COLO668 (cell line): ENCODE data around the gene COA1.
"Not testable (repeated sequence)": the region's sequence is repeated elsewhere in the genome, so short reads cannot be mapped to it uniquely, and the experiment has no call there.

Experiments
- DNase-seq: peaks from one replicate; lab custom pipeline; 2025; ENCODE audit not compliant: unreplicated experiment; lab: John Stamatoyannopoulos, UW

Gene COA1

GRCh38 chr7:43731494-43731893, 2.2 kb upstream of the COA1 start:
- DNase-seq = not testable (repeated sequence)

- DNase-seq = no peak
Observed at GRCh38 chr7:43729924-43730248, 563 bp upstream of the COA1 start.

GRCh38 chr7:43727494-43727893, 1.8 kb downstream of the COA1 start:
- DNase-seq = no peak

- DNase-seq = no peak
Observed at GRCh38 chr7:43727003-43727402, 2.3 kb downstream of the COA1 start.

- DNase-seq = no peak
Observed at GRCh38 chr7:43726466-43726865, 2.9 kb downstream of the COA1 start.

- DNase-seq = no peak
Observed at GRCh38 chr7:43725251-43725650, 4.1 kb downstream of the COA1 start.

GRCh38 chr7:43723007-43723341, 6.3 kb downstream of the COA1 start:
- DNase-seq = no peak

GRCh38 chr7:43721193-43721806, 8.0 kb downstream of the COA1 start:
- DNase-seq = no peak

- DNase-seq = no peak
Observed at GRCh38 chr7:43716598-43716997, 12.7 kb downstream of the COA1 start.

GRCh38 chr7:43715966-43716365, 13.4 kb downstream of the COA1 start:
- not testable (repeated sequence) for DNase-seq

- no peak for DNase-seq
Observed at GRCh38 chr7:43711503-43711902, 17.8 kb downstream of the COA1 start.

- not testable (repeated sequence) for DNase-seq
Observed at GRCh38 chr7:43708055-43708454, 21.3 kb downstream of the COA1 start.

GRCh38 chr7:43703573-43703972, 25.8 kb downstream of the COA1 start:
- DNase-seq = no peak

GRCh38 chr7:43702974-43703373, 26.3 kb downstream of the COA1 start:
- DNase-seq = no peak

- no peak for DNase-seq
Observed at GRCh38 chr7:43701929-43702328, 27.4 kb downstream of the COA1 start.

GRCh38 chr7:43701500-43701854, 27.8 kb downstream of the COA1 start:
- no peak for DNase-seq

- DNase-seq = no peak
Observed at GRCh38 chr7:43700646-43701499, 28.4 kb downstream of the COA1 start.

- DNase-seq = no peak
Observed at GRCh38 chr7:43700059-43700501, 29.2 kb downstream of the COA1 start.

- no peak for DNase-seq
Observed at GRCh38 chr7:43698460-43699255, 30.7 kb downstream of the COA1 start.

- DNase-seq = no peak
Observed at GRCh38 chr7:43697690-43698089, 31.6 kb downstream of the COA1 start.

- no peak for DNase-seq
Observed at GRCh38 chr7:43695365-43695764, 34.0 kb downstream of the COA1 start.

- DNase-seq = no peak
Observed at GRCh38 chr7:43694399-43694748, 34.9 kb downstream of the COA1 start.
